HepG2 (cell line): ENCODE data around the gene CAB39. TPM values are rescaled to one million over a fixed set of nuclear protein-coding genes. Genes with fewer than 3 reads are reported as not detected.
A peak's percentile ranks its signal among the peaks of the same experiment; 100 is the strongest.

Source experiments
- AGO1 ChIP-seq: fragments of 200-400 bp; formaldehyde crosslinking; IDR thresholded peaks from 2 replicates; pipeline ENCODE4 v1.6.1; 2017; ENCODE audit warnings: mild to moderate bottlenecking, low read depth, low read length, moderate library complexity; ENCODE audit not compliant: poor library complexity, severe bottlenecking
- CHD4 ChIP-seq: fragments of 200-600 bp; sonication (generic); IDR thresholded peaks from 2 replicates; pipeline ENCODE4 v1.7.0; 2017; ENCODE audit warnings: mild to moderate bottlenecking, low read length, borderline replicate concordance
- ETV5 ChIP-seq: IDR thresholded peaks from 2 replicates; pipeline ENCODE4 v1.6.1; 2018; ENCODE audit warnings: missing biosample characterization, missing genetic modification reagents, inconsistent platforms, borderline replicate concordance
- FOXJ3 ChIP-seq: sonication (generic); formaldehyde crosslinking; IDR thresholded peaks from 2 replicates; pipeline ENCODE4 v1.4.0; 2020; ENCODE audit warnings: missing genetic modification reagents, mild to moderate bottlenecking, borderline replicate concordance
- NFATC3 ChIP-seq: sonication (generic); formaldehyde crosslinking; IDR thresholded peaks from 2 replicates; pipeline ENCODE4 v1.5.1; 2020; ENCODE audit warnings: mild to moderate bottlenecking, missing genetic modification reagents
- NRL ChIP-seq: sonication (generic); formaldehyde crosslinking; IDR thresholded peaks from 2 replicates; pipeline ENCODE4 v1.5.0; 2020; ENCODE audit warnings: missing genetic modification reagents, mild to moderate bottlenecking, moderate library complexity, borderline replicate concordance
- PHB2 ChIP-seq: fragments of 450-650 bp; IDR thresholded peaks from 2 replicates; pipeline ENCODE4 v1.6.1; 2018; ENCODE audit not compliant: partially characterized antibody
- RBM22 ChIP-seq: fragments of 200-400 bp; formaldehyde crosslinking; optimal IDR thresholded peaks from 2 replicates; pipeline ENCODE3; 2017; ENCODE audit warnings: mild to moderate bottlenecking, low read length, moderate library complexity
- TGIF2 ChIP-seq: IDR thresholded peaks from 2 replicates; pipeline ENCODE4 v1.6.1; 2016; ENCODE audit warnings: control low read depth, missing compliant biosample characterization
- YY1 ChIP-seq: IDR thresholded peaks from 2 replicates; pipeline ENCODE4 v1.6.1; 2011; ENCODE audit warnings: low read length, low read depth, moderate library complexity, mild to moderate bottlenecking; ENCODE audit not compliant: insufficient read depth, insufficient replicate concordance
- ZKSCAN1 ChIP-seq: fragments of 150-350 bp; IDR thresholded peaks from 2 replicates; pipeline ENCODE4 v1.6.1; 2014; ENCODE audit warnings: low read length
- ZNF234 ChIP-seq: sonication (generic); formaldehyde crosslinking; conservative IDR thresholded peaks from 2 replicates; pipeline ENCODE4 v1.5.1; 2020; ENCODE audit warnings: mild to moderate bottlenecking, missing genetic modification reagents
- ZNF260 ChIP-seq: sonication (generic); formaldehyde crosslinking; IDR thresholded peaks from 2 replicates; pipeline ENCODE4 v1.4.0; 2020; ENCODE audit warnings: missing genetic modification reagents, low read depth, mild to moderate bottlenecking, borderline replicate concordance
- ZNF337 ChIP-seq: sonication (generic); formaldehyde crosslinking; IDR thresholded peaks from 2 replicates; pipeline ENCODE4 v1.5.1; 2020; ENCODE audit warnings: missing genetic modification reagents, low read depth, mild to moderate bottlenecking, borderline replicate concordance
- ZNF33A ChIP-seq: sonication (generic); formaldehyde crosslinking; IDR thresholded peaks from 2 replicates; pipeline ENCODE4 v1.5.1; 2020; ENCODE audit warnings: missing genetic modification reagents, mild to moderate bottlenecking, moderate library complexity, borderline replicate concordance
- ZNF432 ChIP-seq: sonication (generic); formaldehyde crosslinking; IDR thresholded peaks from 2 replicates; pipeline ENCODE4 v1.5.0; 2020; ENCODE audit warnings: missing genetic modification reagents, mild to moderate bottlenecking, borderline replicate concordance
- ZNF44 ChIP-seq: sonication (generic); formaldehyde crosslinking; IDR thresholded peaks from 2 replicates; pipeline ENCODE4 v1.5.1; 2020; ENCODE audit warnings: mild to moderate bottlenecking, missing genetic modification reagents
- ZNF468 ChIP-seq: sonication (generic); formaldehyde crosslinking; IDR thresholded peaks from 2 replicates; pipeline ENCODE4 v1.8.0; 2022; ENCODE audit warnings: mild to moderate bottlenecking, moderate library complexity, missing genetic modification reagents
- ZNF543 ChIP-seq: sonication (generic); formaldehyde crosslinking; IDR thresholded peaks from 2 replicates; pipeline ENCODE4 v1.4.0; 2020; ENCODE audit warnings: mild to moderate bottlenecking, missing genetic modification reagents
- ZNF558 ChIP-seq: sonication (generic); formaldehyde crosslinking; IDR thresholded peaks from 2 replicates; pipeline ENCODE4 v1.9.0; 2022; ENCODE audit warnings: mild to moderate bottlenecking, missing genetic modification reagents, borderline replicate concordance
- ZNF589 ChIP-seq: sonication (generic); formaldehyde crosslinking; conservative IDR thresholded peaks from 2 replicates; pipeline ENCODE4 v1.8.0; 2022; ENCODE audit warnings: mild to moderate bottlenecking, moderate library complexity, missing genetic modification reagents
- ZNF792 ChIP-seq: IDR thresholded peaks from 2 replicates; pipeline ENCODE4 v1.6.1; 2016
- polyA plus RNA-seq, 8 experiments: library from polyadenylated mRNA; depleted of rRNA in 3 of 8; stranded (reverse) in 7 of 8; unstranded in 1 of 8; fragments of >200 nt; fragmentation: Illumina TruSeq in 4 of 8; extraction: Trizol in 4 of 8; gene quantifications; 2 replicates each; pipeline versions ENCODE4 v1.2.1 to v1.2.3, GENCODE V29; 2011 to 2016; ENCODE audit warnings: low read depth in 4 of 8, missing spikeins in 1 of 8, mixed read lengths in 1 of 8; ENCODE audit not compliant: insufficient read depth in 1 of 8
- total RNA-seq, 5 experiments: library from RNA; depleted of rRNA; stranded (reverse); fragments of >200 nt; fragmentation: Illumina TruSeq; extraction: Trizol; gene quantifications; 2 replicates each; pipeline ENCODE4 v1.2.3, GENCODE V29; 2016; ENCODE audit warnings: low read depth in 1 of 5
- TF ChIP-seq, protein P1 (sequence below): sonication (generic); formaldehyde crosslinking; IDR thresholded peaks from 2 replicates; pipeline ENCODE4 v1.4.0; 2020; ENCODE audit warnings: missing genetic modification reagents; ENCODE audit errors: not compliant biosample characterization
- TF ChIP-seq, protein P2 (sequence below): sonication (generic); formaldehyde crosslinking; IDR thresholded peaks from 2 replicates; pipeline ENCODE4 v1.4.0; 2020; ENCODE audit warnings: missing genetic modification reagents

The CAB39 gene
- total and polyA plus RNA-seq, 2 of the 13 experiments (the other 11 are each of a cell fraction or from before 2014, with no cell fraction given), result 19.3 to 45.3 TPM

DNA sequence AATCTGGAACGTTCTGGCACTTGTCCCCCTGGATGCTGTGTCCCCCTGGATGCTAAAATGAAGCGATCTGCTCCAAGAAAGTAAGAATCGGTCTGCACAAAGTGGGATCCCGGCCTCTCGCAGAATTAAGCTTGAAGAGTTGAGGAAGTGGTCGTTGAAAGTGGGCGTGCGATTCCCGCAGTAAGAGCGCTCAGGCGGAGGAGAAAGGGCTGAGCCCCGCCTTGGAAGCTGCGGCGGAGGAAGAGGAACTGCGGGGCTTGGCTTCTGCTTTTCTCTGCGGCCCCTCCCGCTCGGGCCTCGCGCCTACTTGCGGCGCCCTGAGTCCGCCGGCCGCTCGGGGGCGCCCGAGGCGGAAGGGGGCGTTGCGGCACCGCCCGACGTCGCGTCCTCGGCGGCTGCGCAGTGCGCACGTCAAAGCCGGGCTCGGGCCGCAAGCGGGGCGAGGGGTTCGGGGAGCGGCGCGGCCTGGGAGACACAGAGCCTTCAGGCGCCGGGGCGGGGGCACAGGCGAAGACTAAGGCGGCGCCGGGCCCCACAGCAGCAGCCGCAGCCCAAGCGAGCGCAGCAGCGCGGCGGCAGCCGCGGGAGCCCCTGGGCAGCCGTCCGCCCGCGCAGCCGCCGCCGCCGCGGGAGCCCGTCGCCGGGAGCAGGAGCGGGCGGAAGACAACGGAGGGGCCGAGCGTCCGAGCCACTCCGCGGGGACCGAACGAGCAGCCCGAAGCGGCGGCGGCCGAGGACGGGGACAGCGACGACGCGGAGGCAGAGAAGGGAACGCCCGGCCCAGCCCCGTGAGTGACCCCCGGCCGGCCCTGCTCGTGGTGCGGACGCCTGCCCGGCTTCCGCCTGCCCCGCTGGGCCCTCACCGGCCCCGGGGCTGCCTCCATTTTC, at the start of gene CAB39 (continued):
- peak; percentile 31; the same call in 1 of the 2 replicates for TF ChIP-seq ZNF558
- TF ChIP-seq CHD4, result no peak
- TF ChIP-seq AGO1, result peak; percentile 44
- no peak for TF ChIP-seq ZNF468 (CRISPR knock-in tag)
- TF ChIP-seq TGIF2 (CRISPR knock-in tag), result peak; percentile 42; the same call in 1 of the 2 replicates
- no peak for TF ChIP-seq ZNF33A (CRISPR knock-in tag)
- TF ChIP-seq, protein P1, sequence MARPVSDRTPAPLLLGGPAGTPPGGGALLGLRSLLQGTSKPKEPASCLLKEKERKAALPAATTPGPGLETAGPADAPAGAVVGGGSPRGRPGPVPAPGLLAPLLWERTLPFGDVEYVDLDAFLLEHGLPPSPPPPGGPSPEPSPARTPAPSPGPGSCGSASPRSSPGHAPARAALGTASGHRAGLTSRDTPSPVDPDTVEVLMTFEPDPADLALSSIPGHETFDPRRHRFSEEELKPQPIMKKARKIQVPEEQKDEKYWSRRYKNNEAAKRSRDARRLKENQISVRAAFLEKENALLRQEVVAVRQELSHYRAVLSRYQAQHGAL, result no peak
- TF ChIP-seq, protein P2, sequence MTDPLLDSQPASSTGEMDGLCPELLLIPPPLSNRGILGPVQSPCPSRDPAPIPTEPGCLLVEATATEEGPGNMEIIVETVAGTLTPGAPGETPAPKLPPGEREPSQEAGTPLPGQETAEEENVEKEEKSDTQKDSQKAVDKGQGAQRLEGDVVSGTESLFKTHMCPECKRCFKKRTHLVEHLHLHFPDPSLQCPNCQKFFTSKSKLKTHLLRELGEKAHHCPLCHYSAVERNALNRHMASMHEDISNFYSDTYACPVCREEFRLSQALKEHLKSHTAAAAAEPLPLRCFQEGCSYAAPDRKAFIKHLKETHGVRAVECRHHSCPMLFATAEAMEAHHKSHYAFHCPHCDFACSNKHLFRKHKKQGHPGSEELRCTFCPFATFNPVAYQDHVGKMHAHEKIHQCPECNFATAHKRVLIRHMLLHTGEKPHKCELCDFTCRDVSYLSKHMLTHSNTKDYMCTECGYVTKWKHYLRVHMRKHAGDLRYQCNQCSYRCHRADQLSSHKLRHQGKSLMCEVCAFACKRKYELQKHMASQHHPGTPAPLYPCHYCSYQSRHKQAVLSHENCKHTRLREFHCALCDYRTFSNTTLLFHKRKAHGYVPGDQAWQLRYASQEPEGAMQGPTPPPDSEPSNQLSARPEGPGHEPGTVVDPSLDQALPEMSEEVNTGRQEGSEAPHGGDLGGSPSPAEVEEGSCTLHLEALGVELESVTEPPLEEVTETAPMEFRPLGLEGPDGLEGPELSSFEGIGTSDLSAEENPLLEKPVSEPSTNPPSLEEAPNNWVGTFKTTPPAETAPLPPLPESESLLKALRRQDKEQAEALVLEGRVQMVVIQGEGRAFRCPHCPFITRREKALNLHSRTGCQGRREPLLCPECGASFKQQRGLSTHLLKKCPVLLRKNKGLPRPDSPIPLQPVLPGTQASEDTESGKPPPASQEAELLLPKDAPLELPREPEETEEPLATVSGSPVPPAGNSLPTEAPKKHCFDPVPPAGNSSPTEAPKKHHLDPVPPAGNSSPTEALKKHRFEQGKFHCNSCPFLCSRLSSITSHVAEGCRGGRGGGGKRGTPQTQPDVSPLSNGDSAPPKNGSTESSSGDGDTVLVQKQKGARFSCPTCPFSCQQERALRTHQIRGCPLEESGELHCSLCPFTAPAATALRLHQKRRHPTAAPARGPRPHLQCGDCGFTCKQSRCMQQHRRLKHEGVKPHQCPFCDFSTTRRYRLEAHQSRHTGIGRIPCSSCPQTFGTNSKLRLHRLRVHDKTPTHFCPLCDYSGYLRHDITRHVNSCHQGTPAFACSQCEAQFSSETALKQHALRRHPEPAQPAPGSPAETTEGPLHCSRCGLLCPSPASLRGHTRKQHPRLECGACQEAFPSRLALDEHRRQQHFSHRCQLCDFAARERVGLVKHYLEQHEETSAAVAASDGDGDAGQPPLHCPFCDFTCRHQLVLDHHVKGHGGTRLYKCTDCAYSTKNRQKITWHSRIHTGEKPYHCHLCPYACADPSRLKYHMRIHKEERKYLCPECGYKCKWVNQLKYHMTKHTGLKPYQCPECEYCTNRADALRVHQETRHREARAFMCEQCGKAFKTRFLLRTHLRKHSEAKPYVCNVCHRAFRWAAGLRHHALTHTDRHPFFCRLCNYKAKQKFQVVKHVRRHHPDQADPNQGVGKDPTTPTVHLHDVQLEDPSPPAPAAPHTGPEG (CRISPR knock-in tag), result no peak; the same call in 1 of the 2 replicates
- no peak for TF ChIP-seq ZNF432 (CRISPR knock-in tag)
- no peak for TF ChIP-seq ZNF589
- TF ChIP-seq ZNF234 (CRISPR knock-in tag), result no peak
- TF ChIP-seq FOXJ3 (CRISPR knock-in tag), result no peak
- no peak for TF ChIP-seq ZNF44 (CRISPR knock-in tag)
- TF ChIP-seq ZKSCAN1, result no peak
- TF ChIP-seq YY1, result peak; percentile 84
- TF ChIP-seq ZNF337 (CRISPR knock-in tag), result no peak
- no peak for TF ChIP-seq NRL (CRISPR knock-in tag)
- TF ChIP-seq ETV5 (CRISPR knock-in tag), result peak; percentile 62; the same call in 1 of the 2 replicates
- no peak for TF ChIP-seq NFATC3 (CRISPR knock-in tag)
- no peak; the same call in 1 of the 2 replicates for TF ChIP-seq ZNF543
- TF ChIP-seq RBM22, result no peak
- no peak for TF ChIP-seq PHB2
- peak; percentile 71; the same call in 1 of the 2 replicates for TF ChIP-seq ZNF792 (CRISPR knock-in tag)
- TF ChIP-seq ZNF260 (CRISPR knock-in tag), result no peak
